RWPE1 (cell line): ENCODE measurements around the gene NSMF.

ENCODE experiments used
- CTCF ChIA-PET: fragments of 350-600 bp; sonication (Branson Sonifier 250); formaldehyde crosslinking; extraction: SDS; loops from one replicate; lab custom pipeline; 2021; lab: Yijun Ruan, JAX
- POLR2A ChIA-PET: fragments of 400-600 bp; formaldehyde crosslinking; extraction: SDS; loops from one replicate; lab custom pipeline; 2020; ENCODE audit warnings: antibody characterized with exemption; ENCODE audit not compliant: low non-redundant PET; lab: Yijun Ruan, JAX
- DNase-seq: peaks from one replicate; pipeline ENCODE4 v3.0.0; 2012; ENCODE audit warnings: low spot score
- H3K27ac ChIP-seq: fragments of 450-650 bp; 2 replicates; pipeline ENCODE4 v1.5.1; 2017
- CTCF ChIP-seq: fragments of 450-650 bp; conservative IDR thresholded peaks from 2 replicates; pipeline ENCODE4 v1.5.1; 2017; ENCODE audit warnings: low read depth, mild to moderate bottlenecking

The NSMF gene

GRCh38 chr9:137434498-137435380 lies 24.4 kb downstream of the NSMF start:
- ChIA-PET CTCF (interaction anchor here (0.6 kb wide), 1 partner anchor 220 kb away, joined by 3 read pairs; no protein-coding TSS in a partner anchor), POLR2A (no interaction called here)
- H3K27ac ChIP-seq = peak overlapping the region; percentile 84
- DNase-seq = no peak
- no peak for TF ChIP-seq CTCF

- TF ChIP-seq CTCF = no peak
- CTCF ChIA-PET = interaction anchor here (0.6 to 1.2 kb wide), 2 partner anchors 157 to 219 kb away, joined by 3 to 4 read pairs; partner anchors contain the start of gene TOR4A
- POLR2A ChIA-PET = no interaction called here
- peak overlapping the region; percentile 20 for H3K27ac ChIP-seq
- DNase-seq = no peak
These were observed 25.2 kb downstream of the NSMF start for GRCh38 chr9:137433916-137434431.

GRCh38 chr9:137433349-137433915 lies 25.7 kb downstream of the NSMF start:
- POLR2A ChIA-PET = no interaction called here

GRCh38 chr9:137432687-137433348 lies 26.3 kb downstream of the NSMF start:
- H3K27ac ChIP-seq = no peak overlapping the region
- POLR2A ChIA-PET = no interaction called here
- CTCF ChIA-PET = interaction anchor here (1.0 to 1.2 kb wide), 3 partner anchors 9 to 155 kb away, joined by 3 to 7 read pairs (median 4); partner anchors contain the start of genes EXD3, NOXA1 and TOR4A
- DNase-seq = no peak
- TF ChIP-seq CTCF = no peak

More at GRCh38 chr9:137433349-137433915, 25.7 kb downstream of the NSMF start:
- no peak for DNase-seq
- CTCF ChIA-PET = interaction anchor here (1.2 kb wide), 1 partner anchor 156 kb away, joined by 4 read pairs; the partner anchor contains the start of gene TOR4A
- TF ChIP-seq CTCF = no peak
- H3K27ac ChIP-seq = no peak overlapping the region

GRCh38 chr9:137431416-137431931 lies 27.7 kb downstream of the NSMF start:
- ChIA-PET POLR2A (no interaction called here), CTCF (interaction anchor here (0.6 to 1.2 kb wide), 4 partner anchors 8 to 137 kb away, joined by 3 to 7 read pairs (median 3); partner anchors contain the start of genes EXD3 and NOXA1)
- no peak for DNase-seq
- TF ChIP-seq CTCF = no peak
- H3K27ac ChIP-seq = 0 out of 2 replicates have a peak overlapping the region, but pooled peaks have one; percentile 0
